HepG2 (cell line): Measurements from ENCODE around the gene CDC37L1. TPM values are rescaled to one million over a fixed set of nuclear protein-coding genes. Genes with fewer than 3 reads are reported as not detected.

Experiments used
- BCL6 ChIP-seq: IDR thresholded peaks from 2 replicates; pipeline ENCODE4 v1.6.1; 2016; ENCODE audit warnings: missing genetic modification reagents, missing compliant biosample characterization
- FOXA1 ChIP-seq, 2 experiments: fragments of 450-650 bp in 1 of 2; sonication (generic) in 1 of 2; formaldehyde crosslinking in 1 of 2; IDR thresholded peaks; 2 replicates each; pipeline versions ENCODE4 v1.4.0 to v1.6.1; 2016 to 2020; ENCODE audit warnings: missing genetic modification reagents in 1 of 2
- HNF4G ChIP-seq, 2 experiments: sonication (generic) in 1 of 2; formaldehyde crosslinking in 1 of 2; IDR thresholded peaks; 2 replicates each; pipeline versions ENCODE4 v1.4.0 to v1.6.1; 2011 to 2020; ENCODE audit warnings: borderline replicate concordance in 2 of 2, low read depth in 2 of 2, mild to moderate bottlenecking in 2 of 2, low read length in 1 of 2, missing genetic modification reagents in 1 of 2, moderate library complexity in 1 of 2
- HOXA3 ChIP-seq: sonication (generic); formaldehyde crosslinking; IDR thresholded peaks from 2 replicates; pipeline ENCODE4 v1.5.0; 2020; ENCODE audit warnings: missing genetic modification reagents
- LCORL ChIP-seq, 2 experiments: fragments of 450-650 bp in 1 of 2; sonication (generic) in 1 of 2; formaldehyde crosslinking in 1 of 2; IDR thresholded peaks; 2 replicates each; pipeline versions ENCODE4 v1.5.0 to v1.6.1; 2017 to 2020; ENCODE audit warnings: antibody characterized with exemption in 1 of 2, missing genetic modification reagents in 1 of 2
- NR2F2 ChIP-seq: IDR thresholded peaks from 2 replicates; pipeline ENCODE4 v1.6.1; 2012; ENCODE audit warnings: low read depth, inconsistent platforms, borderline replicate concordance
- PHF8 ChIP-seq: sonication (generic); formaldehyde crosslinking; IDR thresholded peaks from 2 replicates; pipeline ENCODE4 v1.5.0; 2020; ENCODE audit warnings: missing genetic modification reagents
- PITX1 ChIP-seq: sonication (generic); formaldehyde crosslinking; IDR thresholded peaks from 2 replicates; pipeline ENCODE4 v1.5.1; 2020; ENCODE audit warnings: mild to moderate bottlenecking, missing genetic modification reagents
- POLR2A ChIP-seq, 2 experiments: IDR thresholded peaks; 2 replicates each; pipeline ENCODE4 v1.6.1; 2011; ENCODE audit warnings: low read depth in 2 of 2, low read length in 2 of 2, mild to moderate bottlenecking in 1 of 2, moderate library complexity in 1 of 2; ENCODE audit not compliant: insufficient read depth in 1 of 2
- RARA ChIP-seq: IDR thresholded peaks from 2 replicates; pipeline ENCODE4 v1.6.1; 2016; ENCODE audit warnings: missing genetic modification reagents, missing compliant biosample characterization
- REXO4 ChIP-seq: sonication (generic); formaldehyde crosslinking; IDR thresholded peaks from 2 replicates; pipeline ENCODE4 v1.8.0; 2022; ENCODE audit warnings: missing genetic modification reagents, mild to moderate bottlenecking, borderline replicate concordance
- RXRA ChIP-seq: sonication (generic); formaldehyde crosslinking; IDR thresholded peaks from 2 replicates; pipeline ENCODE4 v1.5.1; 2020; ENCODE audit warnings: missing genetic modification reagents
- RXRB ChIP-seq: IDR thresholded peaks from 2 replicates; pipeline ENCODE4 v1.6.1; 2016; ENCODE audit warnings: borderline replicate concordance, missing genetic modification reagents, missing compliant biosample characterization
- SKI ChIP-seq: fragments of 450-650 bp; IDR thresholded peaks from one replicate; pipeline ENCODE4 v1.6.1; 2018; ENCODE audit warnings: mild to moderate bottlenecking; ENCODE audit not compliant: partially characterized antibody
- SOX6 ChIP-seq, 2 experiments: fragments of 450-650 bp in 1 of 2; sonication (generic) in 1 of 2; formaldehyde crosslinking in 1 of 2; IDR thresholded peaks; 2 replicates each; pipeline versions ENCODE4 v1.4.0 to v1.6.1; 2017 to 2020; ENCODE audit warnings: antibody characterized with exemption in 1 of 2, mild to moderate bottlenecking in 1 of 2, missing genetic modification reagents in 1 of 2
- ZFX ChIP-seq: sonication (generic); formaldehyde crosslinking; IDR thresholded peaks from 2 replicates; pipeline ENCODE4 v1.4.0; 2020; ENCODE audit warnings: mild to moderate bottlenecking, low read depth, missing genetic modification reagents, moderate library complexity
- ZSCAN31 ChIP-seq: sonication (generic); formaldehyde crosslinking; IDR thresholded peaks from 2 replicates; pipeline ENCODE4 v1.5.0; 2020; ENCODE audit warnings: low read depth, mild to moderate bottlenecking, missing genetic modification reagents
- polyA plus RNA-seq, 8 experiments: library from polyadenylated mRNA; depleted of rRNA in 3 of 8; stranded (reverse) in 7 of 8; unstranded in 1 of 8; fragments of >200 nt; fragmentation: Illumina TruSeq in 4 of 8; extraction: Trizol in 4 of 8; gene quantifications; 2 replicates each; pipeline versions ENCODE4 v1.2.1 to v1.2.3, GENCODE V29; 2011 to 2016; ENCODE audit warnings: low read depth in 4 of 8, missing spikeins in 1 of 8, mixed read lengths in 1 of 8; ENCODE audit not compliant: insufficient read depth in 1 of 8
- total RNA-seq, 5 experiments: library from RNA; depleted of rRNA; stranded (reverse); fragments of >200 nt; fragmentation: Illumina TruSeq; extraction: Trizol; gene quantifications; 2 replicates each; pipeline ENCODE4 v1.2.3, GENCODE V29; 2016; ENCODE audit warnings: low read depth in 1 of 5
- TF ChIP-seq, protein P1 (sequence below): sonication (generic); formaldehyde crosslinking; IDR thresholded peaks from 2 replicates; pipeline ENCODE4 v1.5.0; 2020; ENCODE audit warnings: mild to moderate bottlenecking, missing genetic modification reagents
- TF ChIP-seq, protein P2 (sequence below): sonication (generic); formaldehyde crosslinking; IDR thresholded peaks from 2 replicates; pipeline ENCODE4 v1.8.1; 2023; ENCODE audit warnings: mild to moderate bottlenecking, missing genetic modification reagents
- TF ChIP-seq, protein P3 (sequence below): sonication (generic); formaldehyde crosslinking; IDR thresholded peaks from 2 replicates; pipeline ENCODE4 v1.4.0; 2020; ENCODE audit warnings: missing genetic modification reagents, borderline replicate concordance

CDC37L1 gene
- total and polyA plus RNA-seq, 2 of the 13 experiments (the other 11 are each of a cell fraction or from before 2014, with no cell fraction given) = 5.5 to 17.0 TPM

DNA sequence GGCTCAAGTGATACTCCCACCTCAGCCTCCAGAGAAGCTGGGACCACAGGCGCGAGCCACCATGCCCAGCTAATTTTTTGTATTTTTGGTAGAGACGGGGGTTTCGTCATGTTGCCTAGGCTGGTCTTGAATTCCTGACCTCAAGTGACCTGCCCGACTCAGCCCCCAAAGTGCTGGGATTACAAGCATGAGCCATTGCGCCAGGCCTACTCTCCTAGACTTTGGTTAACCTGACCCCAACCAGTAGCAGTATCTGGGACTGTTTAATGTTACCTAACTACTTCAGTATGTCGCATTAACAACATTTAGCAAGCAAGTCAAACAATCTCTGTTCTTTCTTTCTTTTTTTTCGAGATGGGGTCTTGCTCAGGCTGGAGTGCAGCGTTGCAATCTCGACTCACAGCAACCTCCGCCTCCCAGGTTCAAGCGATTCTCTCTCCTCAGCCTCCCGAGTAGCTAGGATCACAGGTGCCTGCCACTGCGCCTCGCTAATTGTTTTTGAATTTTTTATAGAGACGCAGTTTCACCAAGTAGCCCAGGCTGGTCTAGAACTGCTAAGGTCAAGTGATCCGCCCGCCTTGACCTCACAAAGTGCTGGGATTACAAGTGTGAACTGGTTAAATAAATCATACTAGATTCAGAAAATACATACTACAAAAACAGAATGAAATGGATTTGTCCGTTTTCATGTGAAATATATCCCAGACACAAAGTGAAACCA is 59.7 kb downstream of the CDC37L1 start (continued):
- no peak for TF ChIP-seq LCORL (IDR thresholded peaks at IDR 0.05)
- TF ChIP-seq LCORL (CRISPR knock-in tag; IDR thresholded peaks at IDR 0.05) = 0 out of 2 replicates have a peak, but pooled peaks have one; percentile 48
- peak; percentile 51 for TF ChIP-seq BCL6 (CRISPR knock-in tag)
- TF ChIP-seq POLR2A (IDR thresholded peaks at IDR 0.05; ENCODE audit: insufficient read depth in 1 of 2, low read depth in 2 of 2, low read length in 2 of 2) = peak in 1 of 2 experiments; percentile 52; a peak in 2 of 4 replicates
- TF ChIP-seq HOXA3 (CRISPR knock-in tag) = 0 out of 2 replicates have a peak, but pooled peaks have one; percentile 15
- TF ChIP-seq, protein P1, sequence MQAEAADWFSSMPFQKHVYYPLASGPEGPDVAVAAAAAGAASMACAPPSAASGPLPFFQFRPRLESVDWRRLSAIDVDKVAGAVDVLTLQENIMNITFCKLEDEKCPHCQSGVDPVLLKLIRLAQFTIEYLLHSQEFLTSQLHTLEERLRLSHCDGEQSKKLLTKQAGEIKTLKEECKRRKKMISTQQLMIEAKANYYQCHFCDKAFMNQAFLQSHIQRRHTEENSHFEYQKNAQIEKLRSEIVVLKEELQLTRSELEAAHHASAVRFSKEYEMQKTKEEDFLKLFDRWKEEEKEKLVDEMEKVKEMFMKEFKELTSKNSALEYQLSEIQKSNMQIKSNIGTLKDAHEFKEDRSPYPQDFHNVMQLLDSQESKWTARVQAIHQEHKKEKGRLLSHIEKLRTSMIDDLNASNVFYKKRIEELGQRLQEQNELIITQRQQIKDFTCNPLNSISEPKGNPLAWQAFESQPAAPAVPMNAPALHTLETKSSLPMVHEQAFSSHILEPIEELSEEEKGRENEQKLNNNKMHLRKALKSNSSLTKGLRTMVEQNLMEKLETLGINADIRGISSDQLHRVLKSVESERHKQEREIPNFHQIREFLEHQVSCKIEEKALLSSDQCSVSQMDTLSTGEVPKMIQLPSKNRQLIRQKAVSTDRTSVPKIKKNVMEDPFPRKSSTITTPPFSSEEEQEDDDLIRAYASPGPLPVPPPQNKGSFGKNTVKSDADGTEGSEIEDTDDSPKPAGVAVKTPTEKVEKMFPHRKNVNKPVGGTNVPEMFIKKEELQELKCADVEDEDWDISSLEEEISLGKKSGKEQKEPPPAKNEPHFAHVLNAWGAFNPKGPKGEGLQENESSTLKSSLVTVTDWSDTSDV (CRISPR knock-in tag) = no peak
- TF ChIP-seq NR2F2 = peak; percentile 52; the same call in 1 of the 2 replicates
- peak; percentile 61; the same call in 1 of the 2 replicates for TF ChIP-seq RXRB (CRISPR knock-in tag)
- TF ChIP-seq, protein P2, sequence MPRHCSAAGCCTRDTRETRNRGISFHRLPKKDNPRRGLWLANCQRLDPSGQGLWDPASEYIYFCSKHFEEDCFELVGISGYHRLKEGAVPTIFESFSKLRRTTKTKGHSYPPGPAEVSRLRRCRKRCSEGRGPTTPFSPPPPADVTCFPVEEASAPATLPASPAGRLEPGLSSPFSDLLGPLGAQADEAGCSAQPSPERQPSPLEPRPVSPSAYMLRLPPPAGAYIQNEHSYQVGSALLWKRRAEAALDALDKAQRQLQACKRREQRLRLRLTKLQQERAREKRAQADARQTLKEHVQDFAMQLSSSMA (CRISPR knock-in tag) = 0 out of 2 replicates have a peak, but pooled peaks have one; percentile 28
- peak; percentile 15; the same call in 1 of the 2 replicates for TF ChIP-seq HNF4G (IDR thresholded peaks at IDR 0.05; ENCODE audit: borderline replicate concordance, low read depth, low read length)
- TF ChIP-seq HNF4G (CRISPR knock-in tag; IDR thresholded peaks at IDR 0.05; ENCODE audit: borderline replicate concordance, low read depth) = no peak
- TF ChIP-seq, protein P3, sequence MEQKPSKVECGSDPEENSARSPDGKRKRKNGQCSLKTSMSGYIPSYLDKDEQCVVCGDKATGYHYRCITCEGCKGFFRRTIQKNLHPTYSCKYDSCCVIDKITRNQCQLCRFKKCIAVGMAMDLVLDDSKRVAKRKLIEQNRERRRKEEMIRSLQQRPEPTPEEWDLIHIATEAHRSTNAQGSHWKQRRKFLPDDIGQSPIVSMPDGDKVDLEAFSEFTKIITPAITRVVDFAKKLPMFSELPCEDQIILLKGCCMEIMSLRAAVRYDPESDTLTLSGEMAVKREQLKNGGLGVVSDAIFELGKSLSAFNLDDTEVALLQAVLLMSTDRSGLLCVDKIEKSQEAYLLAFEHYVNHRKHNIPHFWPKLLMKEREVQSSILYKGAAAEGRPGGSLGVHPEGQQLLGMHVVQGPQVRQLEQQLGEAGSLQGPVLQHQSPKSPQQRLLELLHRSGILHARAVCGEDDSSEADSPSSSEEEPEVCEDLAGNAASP (CRISPR knock-in tag) = peak; percentile 96
- peak; percentile 49; the same call in 1 of the 2 replicates for TF ChIP-seq ZFX
- TF ChIP-seq REXO4 (CRISPR knock-in tag) = no peak
- TF ChIP-seq RXRA (CRISPR knock-in tag) = peak; percentile 84; the same call in 1 of the 2 replicates
- TF ChIP-seq ZSCAN31 = no peak
- TF ChIP-seq SKI = peak; percentile 91
- TF ChIP-seq FOXA1 (IDR thresholded peaks at IDR 0.05) = no peak
- peak; percentile 22; the same call in 1 of the 2 replicates for TF ChIP-seq FOXA1 (CRISPR knock-in tag; IDR thresholded peaks at IDR 0.05)
- TF ChIP-seq SOX6 (IDR thresholded peaks at IDR 0.05) = no peak
- peak; percentile 19; the same call in 1 of the 2 replicates for TF ChIP-seq SOX6 (CRISPR knock-in tag; IDR thresholded peaks at IDR 0.05)
- 0 out of 2 replicates have a peak, but pooled peaks have one; percentile 16 for TF ChIP-seq PHF8
- TF ChIP-seq PITX1 (CRISPR knock-in tag) = peak; percentile 65; the same call in 1 of the 2 replicates
- peak; percentile 54; the same call in 1 of the 2 replicates for TF ChIP-seq RARA (CRISPR knock-in tag)
